T-cell (primary cell): ENCODE results near the gene ELMO1. TPM values are rescaled to one million over a fixed set of nuclear protein-coding genes. Genes with fewer than 3 reads are reported as not detected.
A peak's percentile ranks its signal among the peaks of the same experiment; 100 is the strongest.

Source experiments
- ATAC-seq, 4 experiments: fragments of 200-7000 bp in 3 of 4; fragments of 150-1000 bp in 1 of 4; cut with Tn5 transposase; replicated peaks in 1 of 4; 1 replicate in 3 of 4; 2 replicates in 1 of 4; pipeline ENCODE4 v1.10.0; 2021; ENCODE audit warnings: moderate library complexity in 3 of 4, mild to moderate bottlenecking in 2 of 4, moderate number of reproducible peaks in 1 of 4
- CTCF ChIA-PET, 2 donors: fragments of 300-600 bp; sonication (Branson Sonifier 250); formaldehyde crosslinking; loops; one replicate each; lab custom pipeline; 2022; ENCODE audit warnings: antibody characterized with exemption in 2 of 2; lab: Charles Lee
- POLR2A ChIA-PET, 2 donors: fragments of 300-600 bp; sonication (Branson Sonifier 250); formaldehyde crosslinking; loops; one replicate each; lab custom pipeline; 2022; ENCODE audit warnings: antibody characterized with exemption in 2 of 2; lab: Charles Lee
- DNase-seq, 35 experiments: peaks; one replicate each; pipeline versions ENCODE4 v3.0.0 to v3.0.0-alpha.2; 2013 to 2023
- H3K27ac ChIP-seq: one replicate; pipeline ENCODE4 v1.5.1; 2013; ENCODE audit warnings: low read length
- H3K27me3 ChIP-seq, 2 experiments: replicated peaks in 1 of 2; 1 replicate in 1 of 2; 2 replicates in 1 of 2; pipeline versions ENCODE4 v1.6.1 to v1.7.0; 2013; ENCODE audit warnings: low read length in 1 of 2, mixed read lengths in 1 of 2; ENCODE audit not compliant: control insufficient read depth in 2 of 2, insufficient read depth in 2 of 2; ENCODE audit errors: extremely low read depth in 1 of 2
- H3K36me3 ChIP-seq, 2 donors: 1 replicate in 1 of 2; 2 replicates in 1 of 2; pipeline versions ENCODE4 v1.6.1 to v1.7.0; 2013; ENCODE audit warnings: low read length in 1 of 2; ENCODE audit not compliant: control insufficient read depth in 2 of 2, insufficient read depth in 1 of 2; ENCODE audit errors: extremely low read depth in 1 of 2
- H3K4me1 ChIP-seq, 2 experiments: 1 replicate in 1 of 2; 2 replicates in 1 of 2; pipeline versions ENCODE4 v1.6.1 to v1.7.0; 2013; ENCODE audit warnings: low read length in 2 of 2, mixed read lengths in 1 of 2; ENCODE audit not compliant: insufficient read depth in 2 of 2, control insufficient read depth in 1 of 2; ENCODE audit errors: extremely low read depth in 1 of 2
- H3K4me3 ChIP-seq, 2 donors: 1 replicate in 1 of 2; 2 replicates in 1 of 2; pipeline versions ENCODE4 v1.5.1 to v1.7.0; 2013; ENCODE audit warnings: mild to moderate bottlenecking in 2 of 2, low read length in 1 of 2, moderate library complexity in 1 of 2; ENCODE audit not compliant: control insufficient read depth in 1 of 2; ENCODE audit errors: extremely low read depth in 1 of 2
- H3K9me3 ChIP-seq: 2 replicates; pipeline ENCODE4 v1.7.0; 2013
- H3K27ac Mint-ChIP-seq, 2 donors: one replicate each; pipeline ENCODE4 v1.8.0; 2020 to 2021; ENCODE audit warnings: mild to moderate bottlenecking in 2 of 2, mixed read lengths in 2 of 2
- H3K27me3 Mint-ChIP-seq, 2 donors: one replicate each; pipeline ENCODE4 v1.8.0; 2021 to 2022; ENCODE audit warnings: mixed read lengths in 2 of 2
- H3K36me3 Mint-ChIP-seq: one replicate; pipeline ENCODE4 v1.8.0; 2021; ENCODE audit warnings: mixed read lengths
- H3K4me1 Mint-ChIP-seq, 3 donors: one replicate each; pipeline ENCODE4 v1.8.0; 2020 to 2022; ENCODE audit warnings: mixed read lengths in 3 of 3, mild to moderate bottlenecking in 1 of 3
- H3K4me3 Mint-ChIP-seq, 3 donors: one replicate each; pipeline ENCODE4 v1.8.0; 2020 to 2022; ENCODE audit warnings: mild to moderate bottlenecking in 3 of 3, mixed read lengths in 3 of 3, moderate library complexity in 3 of 3
- H3K9me3 Mint-ChIP-seq, 3 donors: one replicate each; pipeline ENCODE4 v1.8.0; 2020 to 2022; ENCODE audit warnings: mixed read lengths in 3 of 3
- WGBS: methylation state at CpG from one replicate; pipeline ENCODE4 v1.1.5; 2013; ENCODE audit warnings: missing lambda C conversion rate; ENCODE audit not compliant: insufficient coverage; 5-methylcytosine and 5-hydroxymethylcytosine counted together
- total RNA-seq, 35 experiments: library from RNA in 6 of 35; stranded (reverse) in 6 of 35; fragments of 120-200 nt in 1 of 35; gene quantifications; one replicate each; pipeline versions ENCODE4 v1.2.1 to v1.2.4 and lab custom pipeline; 2013 to 2026

The ELMO1 gene
- total RNA-seq, 5 donors from 2014 or later (not counting 1 experiment from before 2014, with no cell fraction given): 101 to 149 (median 113) TPM

- Histone ChIP-seq H3K9me3 (no peaks in the 10 kb centered on the region), H3K4me3 (no peak overlapping the region), H3K4me1 (peaks cover 5 to 11% of the 10 kb centered on the region in 2 experiments), H3K27ac (no peak overlapping the region), H3K27me3 (no peaks in the 10 kb centered on the region), H3K36me3 (peaks cover 3 to 36% of the 10 kb centered on the region in 2 donors)
- CTCF ChIA-PET: interaction anchor here in 1 of 2 donors (1.2 kb wide), 1 partner anchor 19 kb away, joined by 3 read pairs; no protein-coding TSS in a partner anchor
- no peak for ATAC-seq
- POLR2A ChIA-PET: no interaction called here
- Mint-ChIP-seq H3K9me3 (peaks cover 0 to 6% (median 3%) of the 10 kb centered on the region in 3 donors), H3K27ac (no peak overlapping the region), H3K4me3 (no peak overlapping the region), H3K4me1 (peaks cover 30 to 40% (median 38%) of the 10 kb centered on the region in 3 donors), H3K27me3 (no peaks in the 10 kb centered on the region), H3K36me3 (peaks cover 81% of the 10 kb centered on the region)
- no CpG with 5 or more reads among the region's 3 CpGs for WGBS
- DNase-seq: no peak
Observed at GRCh38 chr7:37304921-37305320, 143.7 kb downstream of the ELMO1 start.

GRCh38 chr7:37297546-37297945 is 151.1 kb downstream of the ELMO1 start:
- H3K9me3 Mint-ChIP-seq: peaks cover 0 to 3% (median 0%) of the 10 kb centered on the region in 3 donors
- ChIA-PET CTCF (interaction anchor here in 1 of 2 donors (0.6 kb wide), 1 partner anchor 83 kb away, joined by 5 read pairs; no protein-coding TSS in a partner anchor), POLR2A (no interaction called here)
- H3K27ac Mint-ChIP-seq: peak overlapping the region; percentile 23 to 80
- no peaks in the 10 kb centered on the region for H3K4me1 ChIP-seq
- no peaks in the 10 kb centered on the region for H3K27me3 ChIP-seq
- peaks cover 25% of the 10 kb centered on the region for H3K36me3 Mint-ChIP-seq
- peaks cover 0 to 11% (median 11%) of the 10 kb centered on the region in 3 donors for H3K4me1 Mint-ChIP-seq
- ATAC-seq (no peak), DNase-seq (no peak)
- peaks cover 0 to 10% of the 10 kb centered on the region in 2 donors for H3K36me3 ChIP-seq
- H3K4me3 Mint-ChIP-seq: no peak overlapping the region
- H3K27me3 Mint-ChIP-seq: no peaks in the 10 kb centered on the region
- no peak overlapping the region for H3K27ac ChIP-seq
- H3K4me3 ChIP-seq: no peak overlapping the region
- no peaks in the 10 kb centered on the region for H3K9me3 ChIP-seq

GRCh38 chr7:37295401-37295800 is 153.3 kb downstream of the ELMO1 start:
- WGBS: no CpG with 5 or more reads among the region's 1 CpG
- Histone ChIP-seq H3K36me3 (no peaks in the 10 kb centered on the region), H3K9me3 (no peaks in the 10 kb centered on the region), H3K4me3 (no peak overlapping the region), H3K27ac (no peak overlapping the region), H3K4me1 (no peaks in the 10 kb centered on the region), H3K27me3 (no peaks in the 10 kb centered on the region)
- Mint-ChIP-seq H3K36me3 (peaks cover 9% of the 10 kb centered on the region), H3K4me1 (peaks cover 11 to 18% (median 17%) of the 10 kb centered on the region in 3 donors), H3K27ac (no peak overlapping the region), H3K4me3 (no peak overlapping the region), H3K27me3 (no peaks in the 10 kb centered on the region), H3K9me3 (no peaks in the 10 kb centered on the region)
- POLR2A ChIA-PET: no interaction called here
- CTCF ChIA-PET: no interaction called here
- ATAC-seq (no peak), DNase-seq (no peak)

GRCh38 chr7:37290731-37291130 is 157.9 kb downstream of the ELMO1 start:
- Mint-ChIP-seq H3K9me3 (no peaks in the 10 kb centered on the region), H3K4me3 (no peak overlapping the region), H3K27ac (peak overlapping the region; percentile 24 to 63), H3K36me3 (peaks cover 3% of the 10 kb centered on the region), H3K4me1 (peaks cover 37 to 40% (median 38%) of the 10 kb centered on the region in 3 donors), H3K27me3 (no peaks in the 10 kb centered on the region)
- Histone ChIP-seq H3K27ac (no peak overlapping the region), H3K9me3 (no peaks in the 10 kb centered on the region), H3K36me3 (no peaks in the 10 kb centered on the region), H3K4me3 (no peak overlapping the region), H3K27me3 (no peaks in the 10 kb centered on the region), H3K4me1 (peaks cover 7 to 9% of the 10 kb centered on the region in 2 experiments)
- no peak for DNase-seq
- no peak for ATAC-seq
- ChIA-PET CTCF (interaction anchor here in 1 of 2 donors (0.8 to 1.1 kb wide), 4 partner anchors 19 to 204 kb away, joined by 3 to 6 read pairs (median 3); no protein-coding TSS in a partner anchor), POLR2A (interaction anchor here (0.7 to 0.8 kb wide), 3 partner anchors 159 to 977 kb away, joined by 3 to 5 read pairs (median 4); no protein-coding TSS in a partner anchor)

- WGBS: no CpG with 5 or more reads among the region's 1 CpG
- no peak for ATAC-seq
- H3K9me3 Mint-ChIP-seq: no peaks in the 10 kb centered on the region
Observed at GRCh38 chr7:37289781-37290180, 158.9 kb downstream of the ELMO1 start.

GRCh38 chr7:37289367-37289766 is 159.3 kb downstream of the ELMO1 start:
- H3K4me1 Mint-ChIP-seq: peaks cover 50 to 54% (median 52%) of the 10 kb centered on the region in 3 donors
- CTCF ChIA-PET: interaction anchor here in 1 of 2 donors (0.6 to 1.3 kb wide), 2 partner anchors 151 to 160 kb away, joined by 3 to 4 read pairs; partner anchors contain the start of gene ELMO1

More at GRCh38 chr7:37289781-37290180, 158.9 kb downstream of the ELMO1 start:
- H3K27ac Mint-ChIP-seq: peak overlapping the region; percentile 61 to 78
- CTCF ChIA-PET: interaction anchor here (0.5 to 1.3 kb wide), 6 partner anchors 20 to 205 kb away, joined by 3 to 6 read pairs (median 3); partner anchors contain the start of gene ELMO1 (in 1 of the 2)
- DNase-seq: no peak
- Histone ChIP-seq H3K36me3 (no peaks in the 10 kb centered on the region), H3K27me3 (no peaks in the 10 kb centered on the region), H3K4me3 (no peak overlapping the region), H3K9me3 (no peaks in the 10 kb centered on the region), H3K4me1 (peaks cover 9 to 13% of the 10 kb centered on the region in 2 experiments), H3K27ac (no peak overlapping the region)
- no peaks in the 10 kb centered on the region for H3K27me3 Mint-ChIP-seq
- POLR2A ChIA-PET: interaction anchor here in 1 of 2 donors (0.8 kb wide), 1 partner anchor 838 kb away, joined by 4 read pairs; no protein-coding TSS in a partner anchor
- no peaks in the 10 kb centered on the region for H3K36me3 Mint-ChIP-seq
- H3K4me3 Mint-ChIP-seq: no peak overlapping the region
- peaks cover 46 to 50% (median 48%) of the 10 kb centered on the region in 3 donors for H3K4me1 Mint-ChIP-seq

More at GRCh38 chr7:37289367-37289766, 159.3 kb downstream of the ELMO1 start:
- POLR2A ChIA-PET: no interaction called here
- Histone ChIP-seq H3K9me3 (no peaks in the 10 kb centered on the region), H3K36me3 (no peaks in the 10 kb centered on the region), H3K27me3 (no peaks in the 10 kb centered on the region), H3K4me3 (no peak overlapping the region), H3K4me1 (peaks cover 9 to 15% of the 10 kb centered on the region in 2 experiments), H3K27ac (no peak overlapping the region)
- DNase-seq: no peak
- ATAC-seq: no peak
- no peaks in the 10 kb centered on the region for H3K27me3 Mint-ChIP-seq
- peak overlapping the region; percentile 61 to 78 for H3K27ac Mint-ChIP-seq
- 78% methylated on average over 2 of the region's 3 CpGs for WGBS
- no peaks in the 10 kb centered on the region for H3K9me3 Mint-ChIP-seq
- H3K4me3 Mint-ChIP-seq: no peak overlapping the region
- no peaks in the 10 kb centered on the region for H3K36me3 Mint-ChIP-seq
